PC-3 (cell line): ENCODE data around the gene C7. TPM values are rescaled to one million over a fixed set of nuclear protein-coding genes. Genes with fewer than 3 reads are reported as not detected.
A peak's percentile ranks its signal among the peaks of the same experiment; 100 is the strongest.

ENCODE experiments used
- ATAC-seq: fragments of 200-7000 bp; cut with Tn5 transposase; 2 replicates; pipeline ENCODE4 v1.9.1; 2020; ENCODE audit warnings: mild to moderate bottlenecking, moderate library complexity
- BruUV-seq: library from RNA; stranded (reverse); fragments of 400-500 nt; replicated peaks from 2 replicates; lab custom pipeline; 2021; lab: Mats Ljungman, UMichigan
- CTCF ChIA-PET: fragments of 300-600 bp; sonication (Branson Sonifier 250); formaldehyde crosslinking; loops from one replicate; lab custom pipeline; 2022; ENCODE audit warnings: antibody characterized with exemption; lab: Charles Lee
- POLR2A ChIA-PET: fragments of 300-600 bp; sonication (Branson Sonifier 250); formaldehyde crosslinking; loops from one replicate; lab custom pipeline; 2022; ENCODE audit warnings: antibody characterized with exemption; ENCODE audit not compliant: unreplicated experiment; lab: Charles Lee
- DNase-seq: peaks from one replicate; pipeline ENCODE4 v3.0.0-alpha.2; 2015
- H2AFZ ChIP-seq: fragments of 300-600 bp; sonication (generic); 2 replicates; pipeline ENCODE4 v1.6.0; 2016; ENCODE audit warnings: antibody characterized with exemption, low read length
- H3F3A ChIP-seq: fragments of 300-600 bp; sonication (generic); one replicate; pipeline ENCODE4 v1.6.0; 2017; ENCODE audit warnings: antibody characterized with exemption, low read length, control low read depth, mild to moderate bottlenecking; ENCODE audit not compliant: unreplicated experiment
- H3K27ac ChIP-seq: fragments of 300-600 bp; sonication (generic); 2 replicates; pipeline ENCODE4 v1.5.1; 2016; ENCODE audit warnings: mild to moderate bottlenecking, low read length
- H3K27me3 ChIP-seq: fragments of 300-600 bp; sonication (generic); 2 replicates; pipeline ENCODE4 v1.6.1; 2016; ENCODE audit warnings: low read length, mixed read lengths
- H3K36me3 ChIP-seq: fragments of 300-600 bp; sonication (generic); 2 replicates; pipeline ENCODE4 v1.6.1; 2016; ENCODE audit warnings: low read depth, mixed run types, low read length, mixed read lengths
- H3K4me1 ChIP-seq: fragments of 300-600 bp; sonication (generic); 2 replicates; pipeline ENCODE4 v1.5.1; 2016; ENCODE audit warnings: low read length; ENCODE audit not compliant: insufficient read depth
- H3K4me2 ChIP-seq: fragments of 300-600 bp; sonication (generic); 2 replicates; pipeline ENCODE4 v1.6.0; 2016; ENCODE audit warnings: low read length
- H3K4me3 ChIP-seq: fragments of 300-600 bp; sonication (generic); 2 replicates; pipeline ENCODE4 v1.5.1; 2016; ENCODE audit warnings: mild to moderate bottlenecking, low read length, mixed read lengths
- H3K79me2 ChIP-seq: fragments of 300-600 bp; sonication (generic); 2 replicates; pipeline ENCODE4 v1.6.1; 2017; ENCODE audit warnings: low read length, mixed read lengths
- H3K9ac ChIP-seq: fragments of 300-600 bp; sonication (generic); 2 replicates; pipeline ENCODE4 v1.6.0; 2016; ENCODE audit warnings: mild to moderate bottlenecking, low read length
- H3K9me2 ChIP-seq: fragments of 300-600 bp; sonication (generic); replicated peaks from 2 replicates; pipeline ENCODE4 v1.6.1; 2016; ENCODE audit warnings: mixed run types, low read length, mixed read lengths
- H3K9me3 ChIP-seq: fragments of 300-600 bp; sonication (generic); 2 replicates; pipeline ENCODE4 v1.6.1; 2016; ENCODE audit warnings: low read length, mixed read lengths
- H4K20me1 ChIP-seq: fragments of 300-600 bp; sonication (generic); 2 replicates; pipeline ENCODE4 v1.6.1; 2016; ENCODE audit warnings: low read length, mixed read lengths
- EZH2 ChIP-seq: fragments of 300-600 bp; sonication (generic); IDR thresholded peaks from one replicate; pipeline ENCODE4 v1.6.1; 2017; ENCODE audit warnings: antibody characterized with exemption, mild to moderate bottlenecking, low read length; ENCODE audit not compliant: unreplicated experiment
- EZH2phosphoT487 ChIP-seq: fragments of 300-600 bp; sonication (generic); IDR thresholded peaks from 2 replicates; pipeline ENCODE4 v1.6.1; 2018; ENCODE audit warnings: mild to moderate bottlenecking, antibody characterized with exemption, low read length, borderline replicate concordance
- intact Hi-C: fragments of 100-400 bp; cut with micrococcal nuclease; formaldehyde crosslinking; loops from 2 replicates; pipeline ENCODE4 v1.9.0; 2023
- total RNA-seq: library from RNA; depleted of rRNA; stranded (reverse); fragments of >200 nt; gene quantifications from 2 replicates; pipeline ENCODE4 v1.2.3, GENCODE V29; 2014
- TF ChIP-seq, protein P1 (sequence below): fragments of 300-600 bp; sonication (generic); conservative IDR thresholded peaks from 2 replicates; pipeline ENCODE4 v1.5.1; 2017; ENCODE audit warnings: antibody characterized with exemption, low read depth, mild to moderate bottlenecking, low read length

C7 gene
- total RNA-seq, 1 experiment from 2014 or later, result not detected

DNA sequence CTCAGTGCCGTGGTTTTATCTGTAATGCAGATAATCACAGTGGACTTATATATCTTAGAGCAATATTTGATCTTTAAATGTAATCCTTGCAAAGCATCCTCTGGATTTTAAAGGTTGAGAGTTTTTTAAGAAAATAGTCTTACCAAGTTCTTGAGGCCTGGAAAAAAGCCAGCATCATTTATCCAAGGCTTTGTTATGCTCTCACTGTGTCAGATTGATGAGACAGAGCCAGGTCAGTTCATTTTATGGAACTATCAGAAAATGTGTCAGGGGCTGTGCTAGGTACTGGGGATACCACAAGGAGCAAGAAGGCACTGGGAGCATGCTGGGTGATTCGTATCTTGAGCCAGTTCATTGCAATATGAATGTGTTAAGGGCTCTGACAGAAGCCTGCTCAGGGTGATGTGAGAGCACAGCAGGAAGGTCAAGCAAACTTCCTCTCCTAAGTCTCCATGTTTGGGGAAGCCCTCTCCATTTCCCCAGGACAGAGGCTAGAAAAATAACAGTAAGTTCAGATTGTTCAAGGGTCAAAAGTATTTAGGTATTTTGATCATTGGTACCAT, 19.7 kb downstream of the C7 start:
- Histone ChIP-seq H2AFZ (no peak overlapping the region), H3K9me2 (no peaks in the 10 kb centered on the region), H4K20me1 (no peaks in the 10 kb centered on the region), H3F3A (no peaks in the 10 kb centered on the region), H3K9ac (no peak overlapping the region), H3K27ac (no peak overlapping the region), H3K4me2 (no peak overlapping the region), H3K79me2 (no peaks in the 10 kb centered on the region), H3K9me3 (peaks cover 17% of the 10 kb centered on the region), H3K27me3 (no peaks in the 10 kb centered on the region), H3K4me1 (no peaks in the 10 kb centered on the region), H3K4me3 (no peak overlapping the region), H3K36me3 (no peaks in the 10 kb centered on the region; the same call in 1 of the 2 replicates)
- TF ChIP-seq EZH2phosphoT487 (no peak), EZH2 (no peak)
- TF ChIP-seq, protein P1, sequence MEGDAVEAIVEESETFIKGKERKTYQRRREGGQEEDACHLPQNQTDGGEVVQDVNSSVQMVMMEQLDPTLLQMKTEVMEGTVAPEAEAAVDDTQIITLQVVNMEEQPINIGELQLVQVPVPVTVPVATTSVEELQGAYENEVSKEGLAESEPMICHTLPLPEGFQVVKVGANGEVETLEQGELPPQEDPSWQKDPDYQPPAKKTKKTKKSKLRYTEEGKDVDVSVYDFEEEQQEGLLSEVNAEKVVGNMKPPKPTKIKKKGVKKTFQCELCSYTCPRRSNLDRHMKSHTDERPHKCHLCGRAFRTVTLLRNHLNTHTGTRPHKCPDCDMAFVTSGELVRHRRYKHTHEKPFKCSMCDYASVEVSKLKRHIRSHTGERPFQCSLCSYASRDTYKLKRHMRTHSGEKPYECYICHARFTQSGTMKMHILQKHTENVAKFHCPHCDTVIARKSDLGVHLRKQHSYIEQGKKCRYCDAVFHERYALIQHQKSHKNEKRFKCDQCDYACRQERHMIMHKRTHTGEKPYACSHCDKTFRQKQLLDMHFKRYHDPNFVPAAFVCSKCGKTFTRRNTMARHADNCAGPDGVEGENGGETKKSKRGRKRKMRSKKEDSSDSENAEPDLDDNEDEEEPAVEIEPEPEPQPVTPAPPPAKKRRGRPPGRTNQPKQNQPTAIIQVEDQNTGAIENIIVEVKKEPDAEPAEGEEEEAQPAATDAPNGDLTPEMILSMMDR, result no peak
- intact Hi-C loops, result no loop called here
- no TSS peak for BruUV-seq
- CTCF ChIA-PET, result no interaction called here
- ATAC-seq, result no peak; the same call in 1 of the 2 replicates
- peak; percentile 9 for DNase-seq
- POLR2A ChIA-PET, result no interaction called here

GRCh38 chr5:40932766-40933165, 23.5 kb downstream of the C7 start:
- TF ChIP-seq, protein P1, result no peak
- TF ChIP-seq EZH2phosphoT487 (no peak), EZH2 (no peak)
- Histone ChIP-seq H3K4me1 (no peaks in the 10 kb centered on the region), H3K9ac (no peak overlapping the region), H4K20me1 (no peaks in the 10 kb centered on the region), H3K27ac (no peak overlapping the region), H3K9me2 (no peaks in the 10 kb centered on the region), H3K9me3 (no peaks in the 10 kb centered on the region), H3K36me3 (no peaks in the 10 kb centered on the region), H3F3A (no peaks in the 10 kb centered on the region), H3K4me2 (no peak overlapping the region), H2AFZ (no peak overlapping the region), H3K79me2 (no peaks in the 10 kb centered on the region), H3K27me3 (no peaks in the 10 kb centered on the region), H3K4me3 (no peak overlapping the region)
- ATAC-seq (no peak), DNase-seq (no peak)
- CTCF ChIA-PET, result no interaction called here
- intact Hi-C loops, result no loop called here
- BruUV-seq, result no TSS peak
- POLR2A ChIA-PET, result no interaction called here

DNA sequence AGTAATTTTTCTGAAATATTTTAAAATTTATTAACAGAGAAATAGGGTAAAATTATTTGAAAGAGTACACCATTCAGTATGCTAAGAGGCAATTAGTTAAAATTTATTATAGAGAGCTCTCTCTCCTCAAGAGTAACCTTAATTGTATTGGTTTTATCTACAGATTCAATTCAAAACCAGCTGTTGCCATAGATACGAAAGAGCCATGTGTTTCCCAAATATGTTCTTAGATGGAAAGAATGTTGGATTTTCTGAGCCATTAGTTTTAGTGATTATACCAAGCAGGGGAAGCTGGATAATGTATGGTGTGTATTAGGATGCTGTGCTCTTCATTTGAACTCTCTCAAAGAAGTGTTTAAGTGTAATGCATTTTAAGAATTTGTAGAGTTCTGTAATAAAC, 27.8 kb downstream of the C7 start:
- H3K9me2 ChIP-seq, result no peaks in the 10 kb centered on the region
- CTCF ChIA-PET, result no interaction called here

More for the DNA sequence above, 27.8 kb downstream of the C7 start:
- Histone ChIP-seq H3K27me3 (no peaks in the 10 kb centered on the region), H3K4me2 (no peak overlapping the region), H3F3A (no peaks in the 10 kb centered on the region), H4K20me1 (no peaks in the 10 kb centered on the region), H3K9me3 (no peaks in the 10 kb centered on the region), H3K9ac (no peak overlapping the region), H3K27ac (no peak overlapping the region), H3K4me1 (no peaks in the 10 kb centered on the region), H3K36me3 (no peaks in the 10 kb centered on the region), H3K4me3 (no peak overlapping the region), H3K79me2 (no peaks in the 10 kb centered on the region), H2AFZ (no peak overlapping the region)
- DNase-seq (no peak), ATAC-seq (no peak)
- intact Hi-C loops, result no loop called here
- POLR2A ChIA-PET, result no interaction called here
- BruUV-seq, result no TSS peak
- TF ChIP-seq EZH2phosphoT487, result no peak
